GM18858 (cell line): ENCODE measurements around the gene PDXDC1.
"Not testable (repeated sequence)": the region's sequence is repeated elsewhere in the genome, so short reads cannot be mapped to it uniquely, and the experiment has no call there.

Experiments
- ATAC-seq: cut with Tn5 transposase; IDR thresholded peaks from one replicate; pipeline ENCODE4 v1.9.1; 2021; ENCODE audit not compliant: unreplicated experiment

PDXDC1 gene

DNA sequence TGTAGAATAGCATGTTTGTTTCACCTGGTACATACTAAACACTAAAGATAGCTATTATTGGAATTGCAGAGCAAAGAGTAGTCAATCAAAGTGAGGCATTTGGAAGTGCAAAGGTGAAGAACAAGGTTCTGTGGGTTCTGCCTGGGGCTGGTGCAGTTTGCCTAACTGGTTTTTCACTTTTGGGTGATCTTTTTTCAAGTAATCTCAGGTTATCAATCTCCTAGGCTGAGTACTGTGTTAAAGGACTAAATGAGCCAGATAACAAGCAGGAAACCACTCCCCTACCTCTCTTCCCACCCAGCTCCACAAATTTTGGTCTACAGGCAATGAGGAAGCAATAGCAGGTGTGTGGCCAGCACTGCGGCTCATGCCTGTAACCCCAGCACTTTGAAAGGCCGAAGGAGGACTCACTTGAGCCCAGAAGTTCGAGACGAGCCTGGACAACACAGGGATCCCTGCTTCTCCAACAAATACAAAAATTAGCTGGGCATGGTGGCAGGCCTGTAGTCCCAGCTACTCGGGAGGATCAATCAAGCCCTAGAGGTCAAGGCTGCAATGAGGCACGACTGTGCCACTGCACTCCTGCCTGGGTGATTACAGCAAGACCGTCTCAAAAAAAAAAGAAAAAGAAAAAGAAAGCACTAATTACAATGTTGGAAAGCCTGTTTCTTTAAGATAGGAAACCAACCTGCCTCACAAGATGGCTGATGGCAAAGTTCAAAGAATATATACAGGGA lies 83.0 kb downstream of the PDXDC1 start:
- ATAC-seq: no peak

DNA sequence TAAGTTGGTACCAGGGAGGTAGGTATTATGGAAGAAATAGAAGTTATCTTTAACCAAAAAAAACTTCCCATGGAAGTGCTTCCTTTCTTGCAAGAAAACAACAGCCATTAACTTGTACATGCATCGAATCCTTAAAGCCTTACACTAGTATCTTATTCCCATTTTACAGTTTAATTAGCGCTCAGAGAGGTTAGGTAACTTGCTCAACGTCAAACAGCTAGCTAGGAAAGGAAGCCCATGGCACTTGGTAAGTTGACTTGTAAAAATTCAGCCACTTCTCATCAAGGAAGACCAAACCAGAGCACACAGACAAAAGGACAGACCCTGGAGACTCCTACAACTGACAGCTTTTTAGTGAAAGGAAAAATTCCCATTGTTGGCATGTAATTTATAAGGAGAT lies 84.5 kb downstream of the PDXDC1 start:
- no peak for ATAC-seq

DNA sequence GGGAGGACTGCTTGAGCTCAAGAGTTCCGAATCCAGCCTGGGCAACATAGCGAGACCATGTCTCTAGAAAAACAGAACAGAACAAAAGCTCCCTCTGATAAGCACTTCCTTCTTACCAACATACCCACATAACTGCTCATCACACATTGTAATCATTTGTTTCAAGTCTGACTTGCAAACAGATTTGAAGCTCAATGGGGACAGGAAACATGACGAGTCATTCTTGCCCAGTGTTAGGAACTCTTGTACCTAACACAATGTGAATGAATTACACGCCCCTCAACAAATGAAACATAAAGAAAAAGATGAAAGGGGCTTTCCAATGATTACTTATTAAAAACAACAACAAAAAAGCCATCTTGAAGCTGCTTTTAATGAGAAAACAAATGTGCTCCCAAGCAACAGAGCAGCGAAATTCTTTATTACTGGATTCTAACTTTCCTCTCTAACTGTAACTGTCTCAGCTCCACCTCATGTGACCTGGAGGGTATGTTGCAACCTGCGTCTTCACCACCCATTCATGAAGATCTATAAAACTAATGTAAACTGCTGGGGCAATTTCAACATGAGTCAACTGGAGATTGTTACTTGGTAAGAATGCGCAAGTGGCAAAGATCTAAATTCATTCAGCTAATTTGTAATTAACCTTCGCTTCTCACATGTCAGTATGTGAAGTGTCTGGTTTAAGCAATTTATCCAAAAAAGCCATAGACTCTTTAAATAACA lies 87.4 kb downstream of the PDXDC1 start:
- not testable (repeated sequence) for ATAC-seq

- ATAC-seq: not testable (repeated sequence)
Measured at GRCh38 chr16:15065961-15066360, 91.1 kb downstream of the PDXDC1 start.

- ATAC-seq: not testable (repeated sequence)
Measured at GRCh38 chr16:15066690-15067089, 91.9 kb downstream of the PDXDC1 start.

DNA sequence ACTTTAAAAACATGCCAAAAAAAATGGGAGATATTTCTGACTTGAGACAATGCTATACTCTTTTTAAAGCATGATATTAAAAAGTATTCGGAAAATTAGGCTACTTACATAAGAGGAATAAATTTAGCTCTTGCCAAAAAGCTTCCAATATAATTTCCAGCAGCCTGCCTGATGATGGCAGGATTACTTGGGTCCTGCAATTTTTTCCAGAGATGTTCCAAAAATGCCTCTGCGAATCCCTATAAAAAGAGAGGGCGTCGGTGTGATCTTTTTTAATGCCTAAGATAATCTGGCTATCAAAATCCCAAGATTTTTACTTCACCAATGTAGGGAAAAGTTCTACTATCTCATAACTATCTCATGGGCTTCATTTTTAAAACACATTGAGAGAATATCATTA lies 96.2 kb downstream of the PDXDC1 start:
- ATAC-seq: not testable (repeated sequence)

- ATAC-seq: not testable (repeated sequence)
Measured at GRCh38 chr16:15071916-15072769, 97.3 kb downstream of the PDXDC1 start.

DNA sequence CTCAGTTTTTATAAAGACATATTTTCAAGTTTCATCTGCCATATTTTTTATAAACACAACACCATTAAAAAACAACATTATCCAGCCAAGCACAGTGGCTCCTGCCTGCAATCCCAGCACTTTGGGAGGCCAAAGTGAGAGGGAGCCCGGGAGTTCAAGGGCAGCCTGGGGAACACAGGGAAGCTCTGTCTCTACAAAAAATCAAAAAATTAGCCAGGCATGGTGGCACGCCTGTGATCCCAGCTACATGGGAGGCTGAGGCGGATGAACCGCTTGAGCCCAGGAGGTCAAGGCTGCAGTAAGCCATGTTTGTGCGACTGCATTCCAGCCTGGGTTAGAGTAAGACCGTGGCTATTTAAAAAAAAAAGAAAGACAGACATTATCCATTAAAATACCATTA lies 98.3 kb downstream of the PDXDC1 start:
- ATAC-seq: no peak

- ATAC-seq: not testable (repeated sequence)
Measured at GRCh38 chr16:15076161-15076560, 101.3 kb downstream of the PDXDC1 start.

GRCh38 chr16:15080883-15081282 lies 106.1 kb downstream of the PDXDC1 start:
- ATAC-seq: not testable (repeated sequence)

- not testable (repeated sequence) for ATAC-seq
Measured at GRCh38 chr16:15082788-15083187, 108.0 kb downstream of the PDXDC1 start.

- ATAC-seq: not testable (repeated sequence)
Measured at GRCh38 chr16:15090663-15091269, 115.9 kb downstream of the PDXDC1 start.

DNA sequence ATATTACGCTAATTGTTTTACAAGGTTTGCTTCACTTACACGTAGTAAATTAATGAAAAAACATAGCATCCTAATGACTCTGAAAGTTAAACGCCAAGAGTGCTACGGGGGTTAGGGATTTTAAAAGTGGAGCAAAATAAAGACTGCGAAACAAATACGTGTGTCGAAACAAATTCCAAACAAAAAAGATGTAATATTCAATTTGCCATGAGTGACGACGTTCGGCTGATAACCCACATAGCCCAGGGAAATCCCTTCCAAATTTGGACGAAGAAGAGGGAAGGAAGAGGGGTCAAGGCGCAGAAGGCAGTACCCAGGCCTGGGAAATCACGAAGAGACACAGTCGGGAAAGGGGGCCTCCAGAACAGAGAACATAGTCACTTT lies 118.7 kb downstream of the PDXDC1 start:
- not testable (repeated sequence) for ATAC-seq

DNA sequence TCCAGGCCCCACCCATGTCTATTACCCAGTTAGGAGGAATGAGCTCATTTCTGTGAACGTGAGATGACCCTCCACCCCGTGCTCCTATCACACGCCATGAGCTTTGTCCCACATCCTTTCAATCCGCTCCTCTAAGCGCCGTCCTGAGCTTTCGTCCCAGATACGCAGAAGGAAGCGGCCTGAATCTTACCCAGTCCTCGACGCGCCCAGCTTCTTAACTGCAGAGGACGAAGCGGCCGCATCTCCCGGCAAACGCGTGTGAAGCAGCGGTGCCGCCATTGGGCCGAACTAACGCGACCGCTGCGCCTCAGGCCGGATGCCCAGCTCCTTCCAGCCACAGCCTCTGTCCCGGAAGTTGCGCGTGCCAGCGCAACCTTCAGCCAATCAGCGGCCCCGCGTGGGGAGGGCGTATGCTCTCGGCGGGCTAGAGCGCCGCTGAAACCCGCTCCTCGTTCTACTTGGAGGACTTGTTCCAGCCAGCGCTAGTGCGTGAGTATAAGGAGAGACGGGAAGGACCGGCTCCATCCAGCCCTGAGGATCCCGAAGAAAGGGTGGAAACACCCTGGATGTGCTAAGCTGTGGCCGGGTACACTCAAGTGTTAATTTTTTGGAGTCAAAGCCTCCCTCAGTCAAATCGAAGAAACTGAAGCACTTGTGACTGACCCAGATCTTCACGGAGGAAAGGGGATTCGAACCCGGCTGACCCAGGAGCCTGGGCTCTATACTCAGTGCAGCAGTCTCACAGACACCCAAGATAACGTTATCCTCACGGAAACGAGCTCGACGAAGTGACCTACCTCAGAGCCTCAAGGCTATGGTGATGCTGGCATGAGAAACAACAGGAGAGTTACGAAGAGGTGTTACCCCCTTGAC lies 119.4 kb downstream of the PDXDC1 start, which contains the start of gene RRN3:
Gene RRN3, minus strand, starts transcription at position 318 of the 873 bp plus-strand sequence. Its CDS starts 39 bp downstream, at position 279.
- peak; percentile 97 for ATAC-seq

DNA sequence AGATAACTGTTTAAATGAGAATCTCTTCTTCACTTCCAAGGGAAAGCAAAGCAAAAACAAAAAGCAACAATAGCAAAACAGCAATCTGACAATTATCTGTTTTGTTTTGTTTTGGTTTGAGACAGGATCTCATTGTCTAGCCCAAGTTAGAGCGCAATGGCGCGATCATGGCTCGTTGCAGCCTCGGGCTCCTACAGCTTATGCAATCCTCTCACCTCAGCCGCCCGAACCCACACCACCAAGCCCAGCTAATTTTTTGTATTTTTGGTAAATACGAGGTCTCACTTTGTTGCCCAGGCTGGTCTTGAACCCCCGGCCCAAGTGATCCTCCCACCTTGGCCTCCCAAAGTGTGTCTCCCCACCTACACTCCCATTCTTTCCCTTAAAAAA lies 121.8 kb downstream of the PDXDC1 start:
- ATAC-seq: not testable (repeated sequence)

DNA sequence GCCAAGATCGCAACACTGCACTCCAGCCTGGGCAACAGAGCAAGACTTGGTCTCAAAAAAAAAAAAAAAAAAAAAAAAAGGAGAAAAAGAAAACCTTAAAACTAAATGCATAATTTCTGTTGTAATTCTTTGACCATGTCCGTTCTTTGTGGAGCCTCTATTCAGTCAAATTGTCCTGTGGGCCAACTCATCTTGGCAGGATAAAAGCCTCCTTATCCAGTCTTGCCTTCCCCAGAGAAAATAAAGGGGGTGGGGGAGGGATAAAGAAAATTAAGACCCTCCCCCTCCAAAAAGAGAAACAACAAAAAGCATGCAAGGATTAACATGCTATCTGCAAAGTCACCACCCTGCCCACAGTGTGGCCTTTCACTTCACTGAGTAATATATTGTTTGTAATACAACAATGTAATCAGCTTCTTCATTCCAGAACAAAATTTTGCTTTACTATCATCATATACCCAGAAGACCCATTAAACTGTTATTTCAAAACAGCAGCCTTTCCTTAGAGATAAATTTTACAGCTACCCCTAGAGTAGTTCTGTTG lies 124.6 kb downstream of the PDXDC1 start:
- not testable (repeated sequence) for ATAC-seq

GRCh38 chr16:15100372-15100987 lies 125.7 kb downstream of the PDXDC1 start:
- not testable (repeated sequence) for ATAC-seq

DNA sequence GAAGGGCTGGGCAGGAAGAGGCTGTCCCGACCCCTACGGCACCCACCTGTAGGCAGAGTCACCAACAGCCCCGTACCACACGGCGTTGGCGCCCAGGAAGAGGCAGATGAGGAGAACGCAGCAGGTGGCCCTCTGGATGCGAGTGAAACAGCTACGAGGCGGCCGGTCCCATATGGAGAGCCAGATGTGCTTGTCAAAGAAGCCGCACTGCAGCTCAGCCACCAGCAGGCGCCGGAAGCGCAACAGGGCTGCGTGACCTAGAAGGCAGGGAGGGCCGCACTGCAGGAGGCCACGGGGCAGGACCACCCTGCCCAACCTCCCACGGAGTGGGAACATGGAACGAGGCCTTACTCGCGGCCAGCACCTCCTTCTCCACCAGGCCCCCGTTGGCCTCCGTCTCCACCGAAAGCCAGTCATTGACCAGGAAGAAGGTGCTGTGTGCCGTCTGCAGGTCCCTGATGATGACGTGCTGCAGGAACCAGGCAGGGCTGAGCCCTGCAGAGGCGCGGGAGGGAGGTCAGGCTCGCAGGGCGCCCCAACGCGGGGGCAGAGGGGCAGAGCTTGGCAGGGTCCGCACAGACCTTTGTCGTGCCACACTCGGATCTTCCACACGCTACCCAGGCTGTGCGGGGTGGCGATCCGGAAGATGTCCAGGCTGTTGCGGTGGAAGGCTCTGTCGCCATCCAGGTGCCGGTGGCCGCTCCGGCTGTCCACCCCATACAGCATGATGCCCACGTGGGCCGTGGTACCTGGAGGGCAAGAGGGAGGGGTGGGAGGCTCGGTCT lies 153.0 kb downstream of the PDXDC1 start:
- not testable (repeated sequence) for ATAC-seq
